C4-2B (cell line): ENCODE results near the gene NEDD4L.

Experiments used
- ZFX ChIP-seq: fragments of 450-650 bp; IDR thresholded peaks from 2 replicates; pipeline ENCODE4 v1.6.1; 2017
- TF ChIP-seq, protein P1 (sequence below): fragments of 450-650 bp; conservative IDR thresholded peaks from 2 replicates; pipeline ENCODE4 v1.5.1; 2017; ENCODE audit warnings: mild to moderate bottlenecking

DNA sequence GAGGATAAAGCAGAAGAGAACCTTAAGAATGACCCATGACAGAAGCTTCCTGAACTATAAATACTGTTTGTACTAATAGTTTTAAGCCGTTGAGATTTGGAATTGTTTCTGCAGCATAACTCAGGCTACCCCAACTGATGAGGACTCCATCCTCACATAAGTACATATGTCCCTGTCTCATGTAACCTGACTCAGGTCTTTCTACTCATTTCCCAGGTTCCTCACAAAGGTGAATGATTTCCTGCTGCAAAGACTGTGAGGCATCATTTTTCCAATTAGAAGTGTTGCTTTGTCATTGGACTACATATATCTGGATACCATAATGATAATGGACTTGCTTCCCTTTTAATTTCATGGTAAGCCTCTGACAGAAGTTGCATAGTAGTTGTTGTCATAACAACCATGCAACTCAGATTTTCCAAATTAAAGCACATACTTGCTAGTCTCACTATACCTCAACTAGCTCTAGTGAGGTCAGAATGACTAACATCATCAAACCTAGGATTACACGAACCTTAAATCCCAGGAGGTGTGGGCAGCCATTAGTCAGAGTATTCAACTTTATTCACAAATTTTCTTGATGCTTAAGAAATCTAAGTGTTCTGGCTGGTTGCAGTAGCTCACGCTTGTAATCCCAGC, 38.0 kb upstream of the NEDD4L start:
- TF ChIP-seq, protein P1, sequence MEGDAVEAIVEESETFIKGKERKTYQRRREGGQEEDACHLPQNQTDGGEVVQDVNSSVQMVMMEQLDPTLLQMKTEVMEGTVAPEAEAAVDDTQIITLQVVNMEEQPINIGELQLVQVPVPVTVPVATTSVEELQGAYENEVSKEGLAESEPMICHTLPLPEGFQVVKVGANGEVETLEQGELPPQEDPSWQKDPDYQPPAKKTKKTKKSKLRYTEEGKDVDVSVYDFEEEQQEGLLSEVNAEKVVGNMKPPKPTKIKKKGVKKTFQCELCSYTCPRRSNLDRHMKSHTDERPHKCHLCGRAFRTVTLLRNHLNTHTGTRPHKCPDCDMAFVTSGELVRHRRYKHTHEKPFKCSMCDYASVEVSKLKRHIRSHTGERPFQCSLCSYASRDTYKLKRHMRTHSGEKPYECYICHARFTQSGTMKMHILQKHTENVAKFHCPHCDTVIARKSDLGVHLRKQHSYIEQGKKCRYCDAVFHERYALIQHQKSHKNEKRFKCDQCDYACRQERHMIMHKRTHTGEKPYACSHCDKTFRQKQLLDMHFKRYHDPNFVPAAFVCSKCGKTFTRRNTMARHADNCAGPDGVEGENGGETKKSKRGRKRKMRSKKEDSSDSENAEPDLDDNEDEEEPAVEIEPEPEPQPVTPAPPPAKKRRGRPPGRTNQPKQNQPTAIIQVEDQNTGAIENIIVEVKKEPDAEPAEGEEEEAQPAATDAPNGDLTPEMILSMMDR: no peak
- TF ChIP-seq ZFX: no peak
